DMS 273 (cell line): ENCODE data around the gene TP53TG3.
"Not testable (repeated sequence)": the region's sequence is repeated elsewhere in the genome, so short reads cannot be mapped to it uniquely, and the experiment has no call there.

Experiments used
- DNase-seq: peaks from one replicate; lab custom pipeline; 2025; ENCODE audit not compliant: unreplicated experiment; lab: John Stamatoyannopoulos, UW

The TP53TG3 gene

GRCh38 chr16:32676065-32676464 lies at the start of gene TP53TG3:
TP53TG3 (minus strand) TSS chr16:32676165; CDS start chr16:32676097, 68 bp downstream.
- DNase-seq = not testable (repeated sequence)

GRCh38 chr16:32650876-32651275 lies 25.1 kb downstream of the TP53TG3 start:
- DNase-seq = not testable (repeated sequence)

- DNase-seq = not testable (repeated sequence)
Observed at GRCh38 chr16:32647562-32647961, 28.4 kb downstream of the TP53TG3 start.

- DNase-seq = not testable (repeated sequence)
Observed at GRCh38 chr16:32646780-32647179, 29.2 kb downstream of the TP53TG3 start.

GRCh38 chr16:32646177-32646576 lies 29.8 kb downstream of the TP53TG3 start:
- not testable (repeated sequence) for DNase-seq

- DNase-seq = not testable (repeated sequence)
Observed at GRCh38 chr16:32645278-32645908, 30.6 kb downstream of the TP53TG3 start.

- DNase-seq = not testable (repeated sequence)
Observed at GRCh38 chr16:32644715-32645114, 31.2 kb downstream of the TP53TG3 start.

GRCh38 chr16:32637614-32638013 lies 38.4 kb downstream of the TP53TG3 start:
- DNase-seq = not testable (repeated sequence)

- DNase-seq = not testable (repeated sequence)
Observed at GRCh38 chr16:32632096-32632495, 43.9 kb downstream of the TP53TG3 start.
